IMR-90 (cell line): ENCODE measurements around the gene IRF2. TPM values are rescaled to one million over a fixed set of nuclear protein-coding genes. Genes with fewer than 3 reads are reported as not detected.

Experiments used
- ATAC-seq: fragments of 200-7000 bp; cut with Tn5 transposase; 2 replicates; pipeline ENCODE4 v1.9.1; 2020; ENCODE audit warnings: low read depth, mild to moderate bottlenecking, moderate library complexity
- BruUV-seq: library from RNA; stranded (reverse); fragments of 400-500 nt; replicated peaks from 2 replicates; lab custom pipeline; 2021; lab: Mats Ljungman, UMichigan
- CTCF ChIA-PET: fragments of 300-600 bp; formaldehyde crosslinking; extraction: SDS; loops from one replicate; lab custom pipeline; 2021; ENCODE audit warnings: antibody characterized with exemption; lab: Yijun Ruan, JAX
- POLR2A ChIA-PET: fragments of 300-600 bp; sonication (Branson Sonifier 250); formaldehyde crosslinking; loops from one replicate; lab custom pipeline; 2022; ENCODE audit warnings: antibody characterized with exemption; ENCODE audit not compliant: unreplicated experiment; lab: Charles Lee
- DNase-seq: peaks from one replicate; pipeline ENCODE4 v3.0.0; 2013
- H2AFZ ChIP-seq: replicated peaks from 2 replicates; pipeline ENCODE3; 2013; ENCODE audit warnings: low read length, mild to moderate bottlenecking; ENCODE audit not compliant: poor library complexity
- H2AK5ac ChIP-seq: 2 replicates; pipeline ENCODE4 v1.6.1; 2013; ENCODE audit warnings: low read depth, low read length, inconsistent platforms
- H2AK9ac ChIP-seq: replicated peaks from 2 replicates; pipeline ENCODE3; 2013; ENCODE audit warnings: mild to moderate bottlenecking, low read depth, low read length, moderate library complexity; ENCODE audit not compliant: poor library complexity
- H2BK120ac ChIP-seq: 2 replicates; pipeline ENCODE4 v1.6.1; 2013; ENCODE audit warnings: low read depth, low read length, inconsistent platforms
- H2BK15ac ChIP-seq: 3 replicates; pipeline ENCODE4 v1.6.1; 2013; ENCODE audit warnings: low read depth, low read length, inconsistent platforms
- H2BK20ac ChIP-seq: 2 replicates; pipeline ENCODE4 v1.6.1; 2013; ENCODE audit warnings: low read depth, mild to moderate bottlenecking, inconsistent platforms, low read length, moderate library complexity
- H2BK5ac ChIP-seq: 2 replicates; pipeline ENCODE4 v1.6.1; 2013; ENCODE audit warnings: mild to moderate bottlenecking, low read depth, low read length, inconsistent platforms; ENCODE audit not compliant: poor library complexity, severe bottlenecking
- H3K14ac ChIP-seq: replicated peaks from 2 replicates; pipeline ENCODE4 v1.6.1; 2013; ENCODE audit warnings: low read depth, low read length, inconsistent platforms
- H3K18ac ChIP-seq: 2 replicates; pipeline ENCODE4 v1.6.1; 2013; ENCODE audit warnings: low read depth, low read length, control low read depth
- H3K23ac ChIP-seq: 2 replicates; pipeline ENCODE4 v1.6.1; 2013; ENCODE audit warnings: low read depth, low read length, inconsistent platforms
- H3K27ac ChIP-seq: 2 replicates; pipeline ENCODE4 v1.5.1; 2013; ENCODE audit warnings: mild to moderate bottlenecking, control low read depth, low read length; ENCODE audit not compliant: insufficient read depth
- H3K27me3 ChIP-seq: 2 replicates; pipeline ENCODE4 v1.6.1; 2013; ENCODE audit warnings: low read length; ENCODE audit not compliant: control insufficient read depth, insufficient read depth
- H3K36me3 ChIP-seq: 2 replicates; pipeline ENCODE4 v1.6.1; 2013; ENCODE audit warnings: low read length, mixed read lengths; ENCODE audit not compliant: control insufficient read depth, insufficient read depth
- H3K4ac ChIP-seq: 2 replicates; pipeline ENCODE4 v1.6.1; 2013; ENCODE audit warnings: low read depth, low read length, inconsistent platforms
- H3K4me1 ChIP-seq: 2 replicates; pipeline ENCODE4 v1.6.1; 2013; ENCODE audit warnings: low read length, mixed read lengths; ENCODE audit not compliant: control insufficient read depth, insufficient read depth
- H3K4me2 ChIP-seq: 2 replicates; pipeline ENCODE4 v1.6.1; 2013; ENCODE audit warnings: low read depth, mild to moderate bottlenecking, control low read depth, low read length, moderate library complexity
- H3K4me3 ChIP-seq: 2 replicates; pipeline ENCODE4 v1.5.1; 2013; ENCODE audit warnings: low read depth, mild to moderate bottlenecking, control low read depth, low read length, moderate library complexity; ENCODE audit not compliant: insufficient read depth
- H3K56ac ChIP-seq: 2 replicates; pipeline ENCODE4 v1.6.1; 2013; ENCODE audit warnings: low read length, inconsistent platforms; ENCODE audit not compliant: insufficient read depth; ENCODE audit errors: extremely low read depth
- H3K79me1 ChIP-seq, 2 experiments: 2 replicates each; pipeline ENCODE4 v1.6.1; 2013; ENCODE audit warnings: low read length in 2 of 2, inconsistent platforms in 1 of 2, low read depth in 1 of 2
- H3K9ac ChIP-seq: 2 replicates; pipeline ENCODE4 v1.6.1; 2013; ENCODE audit warnings: low read depth, low read length, control low read depth
- H3K9me1 ChIP-seq: 2 replicates; pipeline ENCODE4 v1.6.1; 2013; ENCODE audit warnings: low read length, inconsistent platforms; ENCODE audit not compliant: insufficient read depth
- H3K9me3 ChIP-seq: 2 replicates; pipeline ENCODE4 v1.6.1; 2013; ENCODE audit warnings: low read length; ENCODE audit not compliant: control insufficient read depth, insufficient read depth
- H4K20me1 ChIP-seq: 2 replicates; pipeline ENCODE4 v1.6.1; 2013; ENCODE audit warnings: low read length, inconsistent platforms; ENCODE audit not compliant: insufficient read depth
- H4K5ac ChIP-seq: 2 replicates; pipeline ENCODE4 v1.6.1; 2013; ENCODE audit warnings: mild to moderate bottlenecking, low read depth, low read length, control low read depth
- H4K8ac ChIP-seq, 2 experiments: 2 replicates each; pipeline ENCODE4 v1.6.1; 2013; ENCODE audit warnings: low read depth in 2 of 2, low read length in 2 of 2, control low read depth in 1 of 2, inconsistent platforms in 1 of 2
- H4K91ac ChIP-seq: 2 replicates; pipeline ENCODE4 v1.6.1; 2013; ENCODE audit warnings: low read depth, low read length, inconsistent platforms; ENCODE audit not compliant: insufficient read depth
- BHLHE40 ChIP-seq: fragments of 150-350 bp; IDR thresholded peaks from 2 replicates; pipeline ENCODE4 v1.6.1; 2016; ENCODE audit warnings: mild to moderate bottlenecking, low read depth, low read length
- CEBPB ChIP-seq: IDR thresholded peaks from 2 replicates; pipeline ENCODE4 v1.6.1; 2012; ENCODE audit warnings: low read depth, low read length, improper control_type of control experiment
- CHD1 ChIP-seq: IDR thresholded peaks from 2 replicates; pipeline ENCODE4 v1.6.1; 2012; ENCODE audit warnings: low read depth, low read length, improper control_type of control experiment
- MAFK ChIP-seq: IDR thresholded peaks from 2 replicates; pipeline ENCODE4 v1.6.1; 2012; ENCODE audit warnings: low read depth, low read length, improper control_type of control experiment
- MAZ ChIP-seq: IDR thresholded peaks from 2 replicates; pipeline ENCODE4 v1.6.1; 2012; ENCODE audit warnings: low read depth, mild to moderate bottlenecking, low read length, improper control_type of control experiment, moderate library complexity, borderline replicate concordance
- MXI1 ChIP-seq: IDR thresholded peaks from 2 replicates; pipeline ENCODE4 v1.6.1; 2012; ENCODE audit warnings: low read depth, mild to moderate bottlenecking, low read length, moderate library complexity, borderline replicate concordance
- POLR2A ChIP-seq: IDR thresholded peaks from 2 replicates; pipeline ENCODE4 v1.6.1; 2012; ENCODE audit warnings: mild to moderate bottlenecking, low read depth, low read length
- RAD21 ChIP-seq: IDR thresholded peaks from 2 replicates; pipeline ENCODE4 v1.6.1; 2012; ENCODE audit warnings: low read length, improper control_type of control experiment
- RCOR1 ChIP-seq: IDR thresholded peaks from 2 replicates; pipeline ENCODE4 v1.6.1; 2012; ENCODE audit warnings: mild to moderate bottlenecking, low read length, improper control_type of control experiment; ENCODE audit not compliant: insufficient replicate concordance
- RFX5 ChIP-seq: IDR thresholded peaks from 2 replicates; pipeline ENCODE4 v1.8.0; 2012; ENCODE audit warnings: low read depth, mild to moderate bottlenecking, low read length, moderate library complexity
- SMC3 ChIP-seq: fragments of 150-350 bp; IDR thresholded peaks from 2 replicates; pipeline ENCODE4 v1.6.1; 2016; ENCODE audit warnings: low read depth, mild to moderate bottlenecking, antibody characterized with exemption, low read length, moderate library complexity
- WGBS, 2 experiments: methylation state at CpG; one replicate each; pipeline versions ENCODE4 v1.1.5 to v1.1.7; 2013; ENCODE audit warnings: missing lambda C conversion rate in 2 of 2; ENCODE audit not compliant: insufficient read length in 1 of 2; ENCODE audit errors: extremely low coverage in 2 of 2; 5-methylcytosine and 5-hydroxymethylcytosine counted together
- dilution Hi-C: fragments of 300-500 bp; cut with HindIII; formaldehyde crosslinking; loops from one replicate; pipeline ENCODE4 v1.14.3; 2018; ENCODE audit warnings: low sequenced_read_pairs; ENCODE audit not compliant: unreplicated experiment
- in situ Hi-C: fragments of 300-500 bp; cut with MboI; formaldehyde crosslinking; loops from 3 replicates; pipeline ENCODE4 v1.14.3; 2019; ENCODE audit warnings: low sequenced_read_pairs, inconsistent platforms, mixed read lengths
- intact Hi-C: fragments of 100-400 bp; cut with micrococcal nuclease; formaldehyde crosslinking; loops from 2 replicates; pipeline ENCODE4 v1.10.0; 2022
- polyA plus RNA-seq, 3 experiments: library from polyadenylated mRNA; depleted of rRNA; stranded (reverse); fragments of >200 nt; gene quantifications; 2 replicates each; pipeline ENCODE4 v1.2.3, GENCODE V29; 2012; ENCODE audit warnings: low replicate concordance in 1 of 3
- total RNA-seq: library from RNA; depleted of rRNA; stranded (reverse); fragments of >200 nt; gene quantifications from 2 replicates; pipeline ENCODE4 v1.2.3, GENCODE V29; 2012
- TF ChIP-seq, protein P1 (sequence below): conservative IDR thresholded peaks from 2 replicates; pipeline ENCODE4 v1.5.1; 2012; ENCODE audit warnings: mild to moderate bottlenecking, low read depth, low read length, improper control_type of control experiment
- TF ChIP-seq, protein P2 (sequence below): fragments of 150-350 bp; IDR thresholded peaks from 2 replicates; pipeline ENCODE4 v1.6.1; 2016; ENCODE audit warnings: low read depth, mild to moderate bottlenecking, low read length, moderate library complexity, borderline replicate concordance
- TF ChIP-seq, protein P3 (sequence below): fragments of 150-350 bp; IDR thresholded peaks from 2 replicates; pipeline ENCODE4 v1.6.1; 2017; ENCODE audit warnings: mild to moderate bottlenecking, antibody characterized with exemption, low read length, low read depth

Gene IRF2
- total and polyA plus RNA-seq, 2 of the 4 experiments (the other 2 are of a cell fraction), result 16.5 to 21.9 TPM

DNA sequence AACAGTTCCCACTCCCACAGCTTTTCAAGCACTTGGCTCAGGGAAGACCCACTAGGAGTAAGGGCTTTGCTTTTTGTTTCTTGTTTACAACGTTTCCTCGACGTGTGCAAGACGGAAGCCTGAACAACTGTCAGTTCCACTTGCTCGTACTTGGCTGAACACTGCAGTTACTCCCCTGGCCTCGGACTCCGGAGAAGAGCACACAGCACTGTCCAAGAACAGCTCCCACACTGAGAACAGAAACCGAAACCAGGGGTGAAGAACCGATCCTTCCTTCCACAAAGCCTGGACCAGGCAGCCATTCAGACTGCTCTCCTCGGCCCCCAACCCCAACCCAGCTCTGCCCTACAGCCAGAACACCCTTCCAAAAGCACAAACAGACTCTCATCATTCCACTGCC lies 25.5 kb downstream of the IRF2 start:
- ATAC-seq (peak; percentile 67), DNase-seq (peak; percentile 70)
- TF ChIP-seq SMC3, result no peak
- TF ChIP-seq MAZ, result no peak
- TF ChIP-seq, protein P1, sequence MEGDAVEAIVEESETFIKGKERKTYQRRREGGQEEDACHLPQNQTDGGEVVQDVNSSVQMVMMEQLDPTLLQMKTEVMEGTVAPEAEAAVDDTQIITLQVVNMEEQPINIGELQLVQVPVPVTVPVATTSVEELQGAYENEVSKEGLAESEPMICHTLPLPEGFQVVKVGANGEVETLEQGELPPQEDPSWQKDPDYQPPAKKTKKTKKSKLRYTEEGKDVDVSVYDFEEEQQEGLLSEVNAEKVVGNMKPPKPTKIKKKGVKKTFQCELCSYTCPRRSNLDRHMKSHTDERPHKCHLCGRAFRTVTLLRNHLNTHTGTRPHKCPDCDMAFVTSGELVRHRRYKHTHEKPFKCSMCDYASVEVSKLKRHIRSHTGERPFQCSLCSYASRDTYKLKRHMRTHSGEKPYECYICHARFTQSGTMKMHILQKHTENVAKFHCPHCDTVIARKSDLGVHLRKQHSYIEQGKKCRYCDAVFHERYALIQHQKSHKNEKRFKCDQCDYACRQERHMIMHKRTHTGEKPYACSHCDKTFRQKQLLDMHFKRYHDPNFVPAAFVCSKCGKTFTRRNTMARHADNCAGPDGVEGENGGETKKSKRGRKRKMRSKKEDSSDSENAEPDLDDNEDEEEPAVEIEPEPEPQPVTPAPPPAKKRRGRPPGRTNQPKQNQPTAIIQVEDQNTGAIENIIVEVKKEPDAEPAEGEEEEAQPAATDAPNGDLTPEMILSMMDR, result no peak
- no peak for TF ChIP-seq MXI1
- no peak for TF ChIP-seq RFX5
- TF ChIP-seq RCOR1, result no peak
- TF ChIP-seq CHD1, result no peak
- no peak for TF ChIP-seq MAFK
- TF ChIP-seq, protein P2, sequence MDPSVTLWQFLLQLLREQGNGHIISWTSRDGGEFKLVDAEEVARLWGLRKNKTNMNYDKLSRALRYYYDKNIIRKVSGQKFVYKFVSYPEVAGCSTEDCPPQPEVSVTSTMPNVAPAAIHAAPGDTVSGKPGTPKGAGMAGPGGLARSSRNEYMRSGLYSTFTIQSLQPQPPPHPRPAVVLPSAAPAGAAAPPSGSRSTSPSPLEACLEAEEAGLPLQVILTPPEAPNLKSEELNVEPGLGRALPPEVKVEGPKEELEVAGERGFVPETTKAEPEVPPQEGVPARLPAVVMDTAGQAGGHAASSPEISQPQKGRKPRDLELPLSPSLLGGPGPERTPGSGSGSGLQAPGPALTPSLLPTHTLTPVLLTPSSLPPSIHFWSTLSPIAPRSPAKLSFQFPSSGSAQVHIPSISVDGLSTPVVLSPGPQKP, result no peak
- TF ChIP-seq POLR2A, result no peak
- TF ChIP-seq, protein P3, sequence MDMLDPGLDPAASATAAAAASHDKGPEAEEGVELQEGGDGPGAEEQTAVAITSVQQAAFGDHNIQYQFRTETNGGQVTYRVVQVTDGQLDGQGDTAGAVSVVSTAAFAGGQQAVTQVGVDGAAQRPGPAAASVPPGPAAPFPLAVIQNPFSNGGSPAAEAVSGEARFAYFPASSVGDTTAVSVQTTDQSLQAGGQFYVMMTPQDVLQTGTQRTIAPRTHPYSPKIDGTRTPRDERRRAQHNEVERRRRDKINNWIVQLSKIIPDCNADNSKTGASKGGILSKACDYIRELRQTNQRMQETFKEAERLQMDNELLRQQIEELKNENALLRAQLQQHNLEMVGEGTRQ, result no peak
- no peak for TF ChIP-seq BHLHE40
- no peak for TF ChIP-seq CEBPB
- TF ChIP-seq RAD21, result no peak
- Histone ChIP-seq H4K8ac (peak overlapping the region; percentile 57 to 75; a peak in 3 of 4 replicates), H3K79me1 (peaks cover 47 to 77% of the 10 kb centered on the region in 2 experiments), H2BK5ac (peak overlapping the region; percentile 40), H3K4me3 (peak overlapping the region; percentile 36), H3K9me3 (no peaks in the 10 kb centered on the region), H2AFZ (peak overlapping the region; percentile 74), H3K56ac (peak overlapping the region; percentile 56), H2BK120ac (peak overlapping the region; percentile 75), H3K4me1 (peaks cover 18% of the 10 kb centered on the region), H2AK5ac (peak overlapping the region; percentile 80), H3K23ac (peak overlapping the region; percentile 95), H3K9me1 (peaks cover 13% of the 10 kb centered on the region), H3K36me3 (peaks cover 4% of the 10 kb centered on the region; the same call in 1 of the 2 replicates), H2BK15ac (peak overlapping the region; percentile 86; the same call in 1 of the 3 replicates), H3K27ac (peak overlapping the region; percentile 79), H3K4ac (peak overlapping the region; percentile 88), H3K18ac (peak overlapping the region; percentile 39), H2BK20ac (peak overlapping the region; percentile 57), H3K9ac (peak overlapping the region; percentile 68), H2AK9ac (peak overlapping the region; percentile 85), H3K14ac (peak overlapping the region; percentile 94), H4K5ac (peak overlapping the region; percentile 31; the same call in 1 of the 2 replicates), H3K4me2 (peak overlapping the region; percentile 97), H4K91ac (peak overlapping the region; percentile 81), H3K27me3 (no peaks in the 10 kb centered on the region), H4K20me1 (peaks cover 39% of the 10 kb centered on the region; the same call in 1 of the 2 replicates)
- intact Hi-C loops, result loop anchor here (1.0 kb wide), 1 partner anchor 65 kb away; no protein-coding TSS in a partner anchor
- ChIA-PET POLR2A (interaction anchor here (1.0 kb wide), 1 partner anchor 18 kb away, joined by 3 read pairs; no protein-coding TSS in a partner anchor), CTCF (no interaction called here)
- no TSS peak for BruUV-seq
- dilution Hi-C loops, result no loop called here
- in situ Hi-C loops, result no loop called here
- WGBS, 2 experiments, result 14% methylated on average over 8 of the region's 10 CpGs; no CpG with 5 or more reads in 1 of the 2 experiments
